Stromal cell of bone marrow (primary cell): ENCODE data around the gene IGF2BP3.
A peak's percentile ranks its signal among the peaks of the same experiment; 100 is the strongest.

ENCODE experiments used
- DNase-seq: peaks from one replicate; pipeline ENCODE4 v3.0.0-alpha.2; 2012; ENCODE audit warnings: low read depth

Gene IGF2BP3

GRCh38 chr7:23294549-23295400 lies 175.5 kb downstream of the IGF2BP3 start:
- DNase-seq, result no peak

GRCh38 chr7:23293500-23294073 lies 176.7 kb downstream of the IGF2BP3 start:
- no peak for DNase-seq

- DNase-seq, result no peak
Measured at GRCh38 chr7:23292623-23293022, 177.7 kb downstream of the IGF2BP3 start.

GRCh38 chr7:23291957-23292560 lies 178.2 kb downstream of the IGF2BP3 start:
- DNase-seq, result no peak

GRCh38 chr7:23290993-23291392 lies 179.3 kb downstream of the IGF2BP3 start:
- no peak for DNase-seq

- DNase-seq, result no peak
Measured at GRCh38 chr7:23287612-23288011, 182.7 kb downstream of the IGF2BP3 start.

- no peak for DNase-seq
Measured at GRCh38 chr7:23285657-23286646, 184.3 kb downstream of the IGF2BP3 start.

GRCh38 chr7:23284871-23285270 lies 185.4 kb downstream of the IGF2BP3 start:
- no peak for DNase-seq

GRCh38 chr7:23283086-23283485 lies 187.2 kb downstream of the IGF2BP3 start:
- no peak for DNase-seq

- DNase-seq, result no peak
Measured at GRCh38 chr7:23279819-23280525, 190.3 kb downstream of the IGF2BP3 start.

GRCh38 chr7:23277359-23277989 lies 192.8 kb downstream of the IGF2BP3 start:
- DNase-seq, result peak; percentile 45

GRCh38 chr7:23276947-23277346 lies 193.3 kb downstream of the IGF2BP3 start:
- DNase-seq, result no peak

- no peak for DNase-seq
Measured at GRCh38 chr7:23276376-23276775, 193.9 kb downstream of the IGF2BP3 start.

- no peak for DNase-seq
Measured at GRCh38 chr7:23275912-23276311, 194.4 kb downstream of the IGF2BP3 start.

- peak; percentile 28 for DNase-seq
Measured at GRCh38 chr7:23273141-23273599, 197.1 kb downstream of the IGF2BP3 start.

GRCh38 chr7:23272275-23272674 lies 198.0 kb downstream of the IGF2BP3 start:
- DNase-seq, result no peak

GRCh38 chr7:23268746-23269145 lies 201.5 kb downstream of the IGF2BP3 start:
- DNase-seq, result no peak

- DNase-seq, result no peak
Measured at GRCh38 chr7:23268167-23268566, 202.1 kb downstream of the IGF2BP3 start.

GRCh38 chr7:23267357-23267756 lies 202.9 kb downstream of the IGF2BP3 start:
- DNase-seq, result no peak

- DNase-seq, result no peak
Measured at GRCh38 chr7:23266918-23267317, 203.4 kb downstream of the IGF2BP3 start.
